NCI-H510A treated with DMSO at 0.1 percent for 48 hours (cell line): ENCODE data around the gene RPS4Y2.

ENCODE experiments used
- DNase-seq: peaks from one replicate; lab custom pipeline; 2025; lab: John Stamatoyannopoulos, UW

RPS4Y2 gene

DNA sequence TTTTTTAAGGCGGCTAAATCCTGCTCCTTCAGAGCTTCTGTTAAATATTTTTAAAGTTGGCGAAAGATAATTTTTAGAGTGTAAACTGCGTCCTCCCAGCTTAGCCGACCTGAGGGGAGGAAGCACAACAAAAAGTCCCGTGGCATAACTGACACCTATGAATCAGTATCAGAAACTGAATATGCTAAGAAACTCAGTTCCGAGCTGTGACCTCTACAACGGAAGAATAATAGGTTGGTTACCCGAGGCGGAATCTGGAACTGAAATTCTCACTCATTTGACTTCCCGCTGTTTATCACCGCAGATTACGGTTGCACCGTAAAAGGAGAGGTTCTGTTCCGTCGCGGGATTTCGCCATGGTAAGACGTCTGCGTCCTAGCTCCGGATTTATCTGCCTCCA is at the start of gene RPS4Y2:
Gene RPS4Y2, plus strand, starts transcription at position 301 of the 400 bp plus-strand sequence. Its CDS starts 56 bp downstream, at position 357.
- no peak for DNase-seq

DNA sequence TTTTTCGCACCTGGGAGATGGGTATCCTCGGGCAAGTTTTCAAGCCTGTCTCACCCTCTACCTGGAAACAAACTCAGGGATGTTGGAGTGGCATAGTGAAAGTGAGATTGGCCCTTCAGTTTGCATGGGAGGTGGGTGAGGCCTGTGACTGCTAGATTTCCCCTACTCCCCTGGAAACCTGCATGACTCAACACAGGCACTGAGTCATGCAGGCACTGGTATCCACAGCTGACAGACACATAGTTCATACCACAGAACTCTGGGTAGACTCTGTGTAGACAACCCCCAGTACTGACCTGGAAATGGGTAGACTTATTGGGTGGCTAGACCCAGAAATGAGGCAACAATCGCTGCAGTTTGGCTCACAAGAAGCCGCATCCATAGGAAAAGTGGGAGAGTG is 41.5 kb upstream of the RPS4Y2 start:
- no peak for DNase-seq

DNA sequence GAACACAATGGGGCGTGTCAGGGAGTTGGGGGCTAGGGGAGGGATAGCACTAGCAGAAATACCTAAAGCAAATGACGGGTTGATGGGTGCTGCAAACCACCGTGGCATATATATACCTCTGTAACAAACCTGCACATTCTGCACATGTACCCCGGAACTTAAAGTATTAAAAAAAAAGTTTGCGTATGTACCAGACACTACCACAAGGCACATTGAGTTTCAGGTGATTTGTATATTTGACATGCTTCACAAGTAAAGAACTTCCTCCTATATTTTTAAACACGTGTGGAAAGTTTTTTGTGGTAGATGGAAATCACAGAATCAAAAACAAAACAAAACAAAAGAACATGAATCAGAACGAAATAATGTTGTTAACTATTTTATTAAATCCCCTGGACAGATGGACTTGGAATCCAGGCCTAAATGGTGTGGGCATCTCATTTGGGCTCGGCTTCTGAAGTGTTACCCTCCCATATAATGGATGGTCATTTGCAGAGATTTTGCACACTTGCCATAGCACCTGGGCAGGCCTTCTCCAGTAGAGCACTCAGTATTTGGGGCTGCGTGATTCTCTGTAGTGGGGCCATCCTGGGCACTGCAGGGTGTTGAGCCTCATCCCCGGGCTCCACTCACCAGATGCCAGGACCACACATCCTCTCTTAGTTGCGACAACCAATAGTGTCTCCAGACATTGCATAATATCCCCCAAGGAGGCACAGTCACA is 29.6 kb upstream of the RPS4Y2 start:
- DNase-seq: no peak

DNA sequence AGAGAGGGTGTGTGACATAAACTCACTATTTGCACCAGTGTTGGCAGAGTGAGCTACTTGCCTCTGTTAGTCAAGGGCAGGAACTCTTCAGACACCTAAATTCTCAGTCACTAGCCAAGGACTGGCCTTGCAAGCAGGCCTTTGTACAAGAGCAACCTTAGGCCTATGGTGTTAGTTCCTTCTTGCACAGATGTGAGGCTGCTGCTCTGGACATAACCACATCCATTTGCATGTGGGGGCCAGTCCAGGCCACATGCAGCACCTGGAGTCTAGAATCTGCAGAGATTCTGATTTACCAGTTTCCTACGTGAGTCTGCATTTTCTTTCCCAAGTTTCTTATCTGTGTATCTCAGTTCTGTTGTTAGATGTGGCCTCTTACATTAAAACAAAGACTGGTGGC is 20.7 kb upstream of the RPS4Y2 start:
- DNase-seq: no peak

DNA sequence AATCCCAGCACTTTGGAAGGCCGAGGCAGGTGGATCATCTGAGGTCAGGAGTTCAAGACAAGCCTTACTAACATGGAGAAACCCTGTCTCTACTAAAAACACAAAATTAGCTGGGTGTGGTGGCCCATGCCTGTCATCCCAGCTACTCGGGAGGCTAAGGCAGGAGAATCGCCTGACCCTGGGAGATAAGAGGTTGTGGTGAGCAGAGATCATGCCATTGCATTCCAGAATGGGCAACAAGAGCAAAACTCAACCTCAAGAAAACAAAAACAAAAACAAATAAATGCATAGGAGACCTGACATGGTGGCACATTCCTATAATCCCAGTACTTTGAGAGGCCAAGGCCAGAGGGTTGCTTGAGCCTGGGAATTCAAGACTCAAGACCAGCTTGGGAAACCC is 16.1 kb upstream of the RPS4Y2 start:
- DNase-seq: no peak

DNA sequence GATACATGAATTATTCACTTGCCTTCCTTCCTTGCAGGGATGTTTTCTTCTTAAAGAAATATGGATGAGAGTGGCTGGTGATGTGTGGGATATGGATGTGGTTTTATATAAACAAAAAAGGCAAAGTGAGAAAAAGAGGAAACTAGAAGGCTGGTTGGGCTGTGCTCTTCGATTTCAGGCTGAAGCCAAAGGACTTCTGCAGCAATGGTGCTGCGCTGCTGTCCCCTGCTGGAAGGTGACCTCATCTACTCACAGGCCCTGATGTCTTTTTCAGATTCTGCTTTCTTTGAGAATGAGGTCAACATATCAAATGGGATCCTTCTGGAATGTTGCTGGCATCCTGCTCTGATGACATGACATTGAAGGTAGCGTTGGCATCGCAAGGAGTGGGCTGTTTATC is 15.3 kb upstream of the RPS4Y2 start:
- no peak for DNase-seq

DNA sequence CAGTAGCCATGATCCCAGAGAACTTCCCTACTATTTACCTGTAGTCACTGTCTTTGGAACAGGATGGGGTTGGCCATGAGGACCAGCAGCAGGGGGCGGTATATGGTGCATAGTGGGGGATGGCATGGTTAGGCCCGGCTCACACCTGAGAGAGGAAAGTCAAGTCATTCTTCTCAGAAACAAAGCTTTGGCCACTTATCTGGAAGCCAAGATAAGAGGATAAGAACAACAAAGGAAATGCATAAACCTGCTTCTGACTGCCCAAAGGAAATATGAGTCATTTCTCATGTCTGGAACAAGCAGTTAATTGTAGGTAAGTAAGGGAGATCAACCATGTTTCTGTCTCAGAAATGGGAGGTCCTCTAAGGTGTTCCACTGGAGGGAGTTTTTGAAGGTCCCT is 10.8 kb upstream of the RPS4Y2 start:
- no peak for DNase-seq

DNA sequence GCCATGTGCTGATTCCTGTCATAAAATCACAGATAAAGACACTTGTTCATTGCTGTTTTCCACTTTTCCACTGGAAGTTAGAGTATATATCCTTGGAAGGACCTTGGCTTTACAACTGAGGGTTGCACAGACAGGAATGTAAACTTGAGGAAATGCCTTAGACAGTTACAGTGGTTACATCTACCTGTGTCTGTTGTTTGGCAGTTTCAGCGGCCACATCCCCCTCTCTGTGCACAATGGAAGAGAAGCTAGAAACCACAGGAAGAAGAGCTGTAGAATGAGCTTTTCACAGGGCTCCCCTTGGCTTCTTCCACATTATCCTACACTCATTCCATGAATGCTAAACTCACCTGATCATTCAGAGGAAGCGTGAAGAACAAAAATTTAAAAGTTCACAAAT is 9.0 kb upstream of the RPS4Y2 start:
- no peak for DNase-seq

DNA sequence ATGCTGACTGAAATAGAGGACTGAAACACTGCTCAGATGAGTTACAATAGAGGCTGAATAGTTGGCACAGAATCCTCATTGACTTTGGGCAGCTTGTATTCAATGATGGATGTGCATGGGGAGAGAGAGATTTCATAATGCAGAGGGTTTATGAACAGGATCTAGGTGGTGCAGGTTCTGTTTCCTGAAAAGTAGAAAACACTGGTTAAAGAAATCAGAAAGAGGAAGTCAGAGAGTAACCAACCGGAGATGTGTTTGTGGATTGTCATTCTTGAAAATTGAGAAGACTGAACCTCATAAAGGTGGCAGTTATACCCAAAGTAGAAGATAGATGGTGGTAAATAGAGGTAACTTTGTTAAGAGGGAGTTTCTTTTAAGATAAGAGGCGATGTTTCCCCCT is 8.0 kb downstream of the RPS4Y2 start:
- DNase-seq: no peak

DNA sequence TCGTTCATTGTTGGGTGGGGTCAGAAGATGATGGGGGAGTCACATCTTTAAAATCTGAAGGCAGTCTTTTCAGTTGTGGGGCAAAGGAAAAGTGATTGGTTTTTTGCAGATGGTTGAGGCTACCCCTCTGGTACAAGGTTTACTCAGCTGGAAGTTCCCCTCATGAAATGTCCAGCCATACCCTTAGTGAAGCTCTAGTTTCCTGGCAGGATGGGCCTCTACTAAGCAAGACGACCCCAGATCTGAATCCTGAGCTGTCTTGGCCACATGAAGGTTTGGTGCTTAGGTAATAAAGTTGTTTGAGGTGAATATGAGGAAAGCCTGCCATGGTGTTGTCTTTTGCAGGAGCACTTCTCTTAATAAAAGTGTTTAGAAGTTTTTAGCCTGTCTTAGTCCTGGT is 9.2 kb downstream of the RPS4Y2 start:
- no peak for DNase-seq

DNA sequence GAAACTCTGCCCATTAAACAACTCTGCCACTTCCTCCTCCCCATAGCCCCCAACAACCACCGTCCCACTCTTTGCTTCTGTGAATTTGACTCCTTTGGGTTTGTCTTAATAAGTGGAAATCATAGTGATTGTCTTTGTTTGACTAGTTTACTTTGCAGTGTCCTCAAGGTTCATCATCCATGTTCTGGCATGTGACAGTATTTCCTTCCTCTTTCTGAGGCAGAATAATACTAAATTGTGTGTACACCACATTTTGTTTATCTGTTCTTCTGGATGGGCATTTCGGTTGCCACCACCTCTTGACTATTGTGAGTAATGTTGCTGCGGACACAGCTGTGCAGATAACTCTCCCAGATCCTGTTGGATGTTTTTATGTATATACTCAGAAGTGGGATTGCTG is 14.8 kb downstream of the RPS4Y2 start:
- no peak for DNase-seq

DNA sequence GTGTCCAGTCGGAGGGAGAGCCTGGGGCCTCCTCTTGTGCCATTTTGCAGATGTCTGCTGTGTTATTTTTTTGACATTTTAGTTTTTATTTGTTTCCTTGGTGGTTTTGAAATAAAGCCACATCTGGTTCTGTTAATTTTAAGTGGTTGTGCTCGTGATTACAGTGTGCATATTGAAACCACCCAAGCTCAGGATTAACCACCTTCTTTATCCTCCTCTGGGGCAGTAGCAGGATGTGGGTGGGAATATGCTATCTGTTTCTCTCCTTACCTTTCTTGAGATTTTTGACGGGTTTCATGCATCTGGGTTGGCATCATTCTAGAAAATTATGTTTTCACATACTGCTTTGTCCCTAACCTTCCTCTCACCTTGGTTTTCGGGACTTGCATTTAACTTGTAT is 20.2 kb downstream of the RPS4Y2 start:
- no peak for DNase-seq

DNA sequence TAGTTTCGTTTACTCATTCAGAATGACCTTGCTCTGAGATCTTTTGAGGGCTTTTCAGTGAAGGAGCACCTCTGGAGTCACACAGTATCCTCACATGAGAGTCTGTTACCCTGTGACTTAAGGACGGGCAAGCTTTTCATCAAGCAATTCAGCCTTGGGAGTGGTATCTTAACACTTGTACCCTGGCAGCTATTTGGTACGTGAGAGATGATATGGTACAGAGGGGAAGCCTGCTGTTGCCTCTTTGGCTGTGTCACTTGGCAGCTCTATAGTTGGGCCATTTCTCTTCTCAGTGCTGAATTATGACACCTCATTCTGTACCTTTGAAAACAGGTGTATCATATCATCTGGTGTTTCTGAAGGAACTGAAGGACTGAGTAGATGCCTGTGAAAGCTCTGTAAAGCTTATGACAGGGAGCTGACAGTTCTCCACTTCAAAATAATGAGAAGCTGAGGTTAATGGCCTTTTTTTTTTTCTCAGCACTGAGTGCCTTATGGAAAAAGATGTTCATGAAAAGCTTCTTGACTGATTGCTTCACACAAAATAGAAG is 24.3 kb downstream of the RPS4Y2 start:
- DNase-seq: no peak

DNA sequence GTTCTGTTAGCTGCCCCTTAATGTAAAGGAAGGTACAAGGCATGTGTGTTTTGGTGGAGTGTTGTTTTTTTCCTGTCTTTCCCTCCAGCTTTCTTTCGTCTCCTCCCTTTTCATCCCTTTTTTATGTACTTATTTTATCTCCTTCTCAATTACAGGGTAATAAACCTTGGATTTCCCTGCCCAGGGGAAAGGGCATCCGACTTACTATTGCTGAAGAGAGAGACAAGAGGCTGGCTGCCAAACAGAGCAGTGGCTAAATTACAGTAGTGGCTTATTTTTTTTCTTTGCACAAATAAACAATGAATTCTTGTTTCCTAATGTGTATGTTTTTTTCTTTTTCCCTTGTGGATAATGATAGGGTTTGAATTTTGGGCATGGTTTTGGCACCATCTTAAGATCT is 24.9 kb downstream of the RPS4Y2 start:
- no peak for DNase-seq

DNA sequence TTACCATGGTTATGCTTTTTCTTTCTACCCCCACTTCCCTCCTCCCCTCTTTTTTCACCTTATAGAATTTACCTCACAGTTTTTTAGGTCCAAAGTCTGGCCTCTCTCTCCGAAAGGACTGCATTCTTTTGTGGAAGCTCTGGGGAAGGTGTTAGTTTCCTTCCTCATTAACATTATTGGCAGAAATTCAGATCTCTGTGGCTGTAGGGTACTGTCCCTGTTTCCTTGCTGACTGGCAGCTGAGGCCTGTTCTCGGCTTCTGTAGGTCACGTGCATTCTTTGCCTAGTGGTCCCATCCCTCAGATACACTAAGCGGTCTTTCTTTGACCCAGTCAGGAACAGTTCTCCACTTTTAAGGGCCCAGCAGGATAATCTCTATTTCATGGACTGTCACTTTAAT is 25.5 kb downstream of the RPS4Y2 start:
- no peak for DNase-seq

DNA sequence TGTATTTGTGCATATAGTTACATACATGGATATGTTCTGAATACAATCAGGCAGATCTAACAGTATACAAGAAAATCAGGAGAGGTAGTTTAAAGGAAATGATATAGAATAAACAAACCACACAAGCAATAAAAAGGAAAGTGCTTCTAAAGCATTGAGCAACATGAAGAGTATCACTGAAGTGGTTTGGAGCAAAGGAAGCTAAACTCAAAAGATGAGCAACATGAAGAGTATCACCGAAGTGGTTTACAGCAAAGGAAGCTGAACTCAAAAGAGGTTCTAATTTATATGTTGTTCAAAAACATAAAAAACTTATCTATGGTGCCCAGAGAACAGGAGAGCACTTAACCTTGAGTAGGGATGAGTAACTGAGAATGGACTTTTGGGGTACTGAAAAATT is 29.1 kb downstream of the RPS4Y2 start:
- no peak for DNase-seq

DNA sequence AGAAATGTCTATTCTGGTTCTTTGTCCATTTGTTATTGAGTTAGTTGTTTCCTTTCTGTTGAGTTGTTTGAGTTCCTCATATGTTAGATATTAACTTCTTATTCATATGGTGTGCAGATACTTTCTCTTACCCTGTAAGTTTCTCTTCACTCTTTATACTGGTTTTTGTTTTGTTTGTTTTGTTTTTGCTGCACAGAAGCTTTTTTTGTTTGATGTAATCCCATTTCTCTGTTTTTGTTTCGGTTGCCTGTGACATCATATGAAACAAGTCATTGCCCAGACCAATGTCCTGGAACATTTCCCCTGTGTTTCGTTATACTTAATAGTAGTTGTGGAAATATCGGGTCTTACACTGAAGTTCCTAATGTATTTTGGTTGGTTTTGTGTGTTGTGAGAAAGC is 31.2 kb downstream of the RPS4Y2 start:
- no peak for DNase-seq

DNA sequence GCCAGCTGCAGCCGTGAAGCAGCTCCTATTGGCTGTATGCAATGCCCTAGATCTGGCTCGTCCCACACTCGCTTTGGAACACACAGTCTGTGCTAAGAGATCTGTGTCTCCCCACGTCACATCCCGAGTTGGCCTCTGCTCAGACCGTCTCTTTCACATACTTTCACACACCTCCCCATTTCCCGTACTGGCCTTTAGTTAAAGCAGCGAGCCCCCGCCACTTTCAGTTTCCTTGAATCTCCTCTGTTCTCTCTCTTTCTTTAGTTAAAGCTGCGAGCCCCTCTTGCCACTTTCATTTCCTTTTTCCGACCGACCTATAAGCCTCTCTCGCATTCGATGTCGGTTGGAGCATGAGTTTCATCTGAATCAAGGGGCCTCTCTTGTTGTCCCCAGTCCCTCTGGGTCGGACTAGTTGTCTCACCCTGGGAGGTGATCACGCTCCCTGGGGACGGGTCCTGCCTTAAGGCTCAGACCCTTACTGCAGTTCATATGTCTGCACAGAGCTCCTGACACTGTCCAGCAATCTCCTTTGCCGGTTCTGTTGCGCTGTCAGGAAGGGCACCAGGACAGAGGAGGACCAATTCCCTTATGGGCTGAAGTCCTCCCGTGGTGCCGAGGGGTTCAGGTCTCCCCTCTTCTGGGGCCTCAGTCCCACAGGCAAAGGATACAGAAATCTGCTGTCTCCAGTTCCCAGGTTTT is 42.6 kb downstream of the RPS4Y2 start:
- DNase-seq: no peak

DNA sequence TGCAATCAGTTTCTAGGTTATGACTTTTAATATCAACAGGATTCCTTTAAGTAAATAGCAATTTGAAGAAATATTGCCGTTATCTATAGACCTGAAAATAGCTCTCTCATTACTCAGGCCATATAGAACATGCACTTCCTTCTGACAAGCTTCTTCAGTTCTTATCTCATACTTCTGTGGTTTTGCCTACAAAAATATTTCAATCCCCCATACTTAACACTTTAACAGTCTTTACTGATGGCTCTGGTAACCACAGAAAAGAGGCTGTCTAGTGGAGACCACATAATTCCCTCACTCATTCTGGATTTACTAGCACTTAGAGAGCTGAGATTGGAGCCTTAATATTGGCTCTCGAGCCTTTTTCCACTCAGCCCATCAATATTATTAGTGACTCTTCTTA is 46.8 kb downstream of the RPS4Y2 start:
- no peak for DNase-seq

DNA sequence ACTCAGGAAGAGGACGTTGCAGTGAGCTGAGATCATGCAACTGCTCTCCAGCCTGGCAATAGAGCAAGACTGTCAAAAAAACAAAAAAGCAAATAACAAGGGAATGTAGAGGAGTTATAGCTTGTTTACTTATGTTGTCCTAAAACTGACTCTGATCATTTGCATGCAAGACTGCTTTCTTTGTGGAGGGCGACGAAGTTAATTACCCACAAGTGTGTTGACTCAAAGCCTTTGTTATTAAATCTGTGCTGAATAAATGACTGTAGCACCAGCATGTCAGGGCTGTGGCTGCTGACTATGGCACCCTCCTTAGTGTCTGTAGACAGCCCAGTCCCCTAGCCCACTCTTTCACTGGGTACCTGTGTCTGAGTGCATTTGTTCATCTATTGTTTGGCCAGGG is 50.3 kb downstream of the RPS4Y2 start:
- DNase-seq: no peak

DNA sequence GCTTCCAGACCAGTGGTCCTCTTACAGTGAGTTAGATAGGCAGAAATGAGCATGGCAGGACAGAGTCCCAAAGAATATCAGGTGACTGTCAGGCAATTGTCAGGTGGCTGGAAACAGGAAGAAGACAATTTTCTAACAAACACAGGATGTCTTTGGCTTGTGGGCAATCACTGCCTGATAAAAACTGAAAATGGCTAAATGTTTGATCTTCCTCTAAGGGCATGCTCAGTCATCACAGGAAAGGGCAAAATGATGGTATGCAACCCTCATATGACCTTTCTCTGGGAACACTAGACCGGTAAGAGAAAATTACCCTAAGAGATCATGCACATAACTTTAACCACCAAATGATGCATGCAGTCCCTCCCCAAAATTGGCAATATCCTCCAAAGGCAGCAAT is 57.6 kb downstream of the RPS4Y2 start:
- DNase-seq: no peak

DNA sequence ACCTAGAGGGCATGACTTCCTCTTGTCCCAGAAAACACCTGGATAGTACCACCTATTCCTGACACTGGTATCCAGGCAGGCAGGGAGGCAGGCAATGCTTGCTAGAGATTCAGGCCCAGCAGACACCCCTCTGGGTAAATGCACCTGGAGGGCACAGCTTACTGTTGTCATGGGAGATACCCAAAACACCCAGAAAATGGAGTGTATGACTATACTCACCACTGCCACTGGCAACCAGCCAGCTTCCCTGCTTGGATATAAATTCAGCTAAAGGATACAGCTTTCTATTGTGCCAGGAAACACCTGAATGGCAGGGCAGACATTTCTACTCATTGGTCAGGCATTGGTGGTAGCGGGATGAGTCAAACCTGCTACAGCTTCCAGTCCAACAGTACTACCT is 58.9 kb downstream of the RPS4Y2 start:
- DNase-seq: no peak

DNA sequence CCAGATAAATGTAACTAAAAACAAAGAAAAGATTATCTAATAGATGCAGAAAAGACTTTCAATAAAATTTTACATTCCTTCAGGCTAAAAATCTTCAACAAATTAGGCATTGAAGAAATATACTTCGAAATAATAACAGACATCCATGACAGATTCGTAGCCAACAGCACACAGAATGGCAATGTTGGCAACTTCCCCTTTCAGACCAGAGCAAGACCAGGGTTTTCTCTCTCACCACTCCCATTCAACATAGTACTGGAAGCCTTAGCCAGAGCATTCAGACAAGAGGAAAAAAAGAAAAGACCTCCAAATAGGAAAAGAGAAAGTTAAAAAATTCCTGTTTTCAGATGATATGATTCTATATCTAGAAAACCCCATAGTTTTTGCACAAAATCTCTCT is 61.2 kb downstream of the RPS4Y2 start:
- DNase-seq: no peak
